Tibial nerve (tissue), 3 donors: ENCODE measurements around the gene PRLH.
A peak's percentile ranks its signal among the peaks of the same experiment; 100 is the strongest.

Experiments
- POLR2A ChIP-seq, 2 donors: fragments of 450-650 bp; IDR thresholded peaks; one replicate each; pipeline ENCODE4 v1.6.1; 2017; ENCODE audit warnings: antibody characterized with exemption in 2 of 2, mild to moderate bottlenecking in 2 of 2, moderate library complexity in 2 of 2
- TF ChIP-seq, protein P1 (sequence below), 5 experiments: fragments of 200-600 bp in 3 of 5; fragments of 450-650 bp in 2 of 5; sonication (generic) in 3 of 5; IDR thresholded peaks; one replicate each; pipeline ENCODE4 v1.5.1; 2016 to 2019; ENCODE audit warnings: antibody characterized with exemption in 5 of 5, mild to moderate bottlenecking in 3 of 5, moderate library complexity in 2 of 5

DNA sequence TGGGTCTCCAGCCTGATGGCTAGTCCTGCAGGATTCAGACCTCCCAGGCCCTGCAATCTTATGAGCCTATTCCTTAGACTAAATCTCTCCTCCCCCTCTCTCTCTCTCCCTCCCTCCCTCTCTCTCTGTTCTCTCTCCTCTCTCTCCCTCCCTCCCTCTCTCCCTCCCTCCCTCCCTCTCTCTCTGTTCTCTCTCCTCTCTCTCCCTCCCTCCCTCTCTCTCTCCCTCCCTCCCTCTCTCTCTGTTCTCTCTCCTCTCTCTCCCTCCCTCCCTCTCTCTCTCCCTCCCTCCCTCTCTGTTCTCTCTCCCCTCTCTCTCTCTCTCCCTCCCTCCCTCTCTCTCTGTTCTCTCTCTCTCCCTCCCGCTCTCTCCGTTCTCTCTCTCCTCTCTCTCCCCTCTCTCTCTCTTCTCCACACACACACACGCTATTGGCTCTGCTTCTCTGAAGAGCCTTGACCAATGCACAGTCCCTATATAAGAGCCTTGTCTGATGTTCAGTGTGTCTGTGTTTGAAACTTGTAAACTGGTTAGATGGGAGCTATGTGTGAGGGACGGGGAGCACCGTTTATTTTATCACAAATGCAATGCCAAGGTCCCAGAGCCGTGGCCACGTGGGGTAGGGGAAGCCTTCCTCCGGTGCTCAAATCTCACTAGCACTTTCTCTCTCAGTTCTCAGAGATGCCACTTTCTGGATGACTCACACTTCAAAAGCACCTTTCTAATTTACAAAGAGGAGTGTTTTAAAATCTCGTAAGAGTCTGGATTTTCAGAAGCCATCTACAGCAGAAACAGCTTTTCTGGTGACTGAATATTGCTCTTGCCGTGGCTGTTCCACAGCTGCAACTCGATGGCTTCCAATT, 9.4 kb upstream of the PRLH start:
- no peak for TF ChIP-seq POLR2A (IDR thresholded peaks at IDR 0.05)
- TF ChIP-seq, protein P1, sequence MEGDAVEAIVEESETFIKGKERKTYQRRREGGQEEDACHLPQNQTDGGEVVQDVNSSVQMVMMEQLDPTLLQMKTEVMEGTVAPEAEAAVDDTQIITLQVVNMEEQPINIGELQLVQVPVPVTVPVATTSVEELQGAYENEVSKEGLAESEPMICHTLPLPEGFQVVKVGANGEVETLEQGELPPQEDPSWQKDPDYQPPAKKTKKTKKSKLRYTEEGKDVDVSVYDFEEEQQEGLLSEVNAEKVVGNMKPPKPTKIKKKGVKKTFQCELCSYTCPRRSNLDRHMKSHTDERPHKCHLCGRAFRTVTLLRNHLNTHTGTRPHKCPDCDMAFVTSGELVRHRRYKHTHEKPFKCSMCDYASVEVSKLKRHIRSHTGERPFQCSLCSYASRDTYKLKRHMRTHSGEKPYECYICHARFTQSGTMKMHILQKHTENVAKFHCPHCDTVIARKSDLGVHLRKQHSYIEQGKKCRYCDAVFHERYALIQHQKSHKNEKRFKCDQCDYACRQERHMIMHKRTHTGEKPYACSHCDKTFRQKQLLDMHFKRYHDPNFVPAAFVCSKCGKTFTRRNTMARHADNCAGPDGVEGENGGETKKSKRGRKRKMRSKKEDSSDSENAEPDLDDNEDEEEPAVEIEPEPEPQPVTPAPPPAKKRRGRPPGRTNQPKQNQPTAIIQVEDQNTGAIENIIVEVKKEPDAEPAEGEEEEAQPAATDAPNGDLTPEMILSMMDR (IDR thresholded peaks at IDR 0.05), result peak in 1 of 5 experiments; percentile 14
